SHP77 (cell line): ENCODE measurements around the gene CEP95.
"Not testable (repeated sequence)": the region's sequence is repeated elsewhere in the genome, so short reads cannot be mapped to it uniquely, and the experiment has no call there.

Experiments
- DNase-seq, 2 experiments: peaks; one replicate each; lab custom pipeline; 2025; lab: John Stamatoyannopoulos, UW

Gene CEP95

GRCh38 chr17:64575431-64575830 lies 68.7 kb downstream of the CEP95 start:
- DNase-seq: no peak

- not testable (repeated sequence) for DNase-seq
These were observed 70.2 kb downstream of the CEP95 start for GRCh38 chr17:64577025-64577424.

DNA sequence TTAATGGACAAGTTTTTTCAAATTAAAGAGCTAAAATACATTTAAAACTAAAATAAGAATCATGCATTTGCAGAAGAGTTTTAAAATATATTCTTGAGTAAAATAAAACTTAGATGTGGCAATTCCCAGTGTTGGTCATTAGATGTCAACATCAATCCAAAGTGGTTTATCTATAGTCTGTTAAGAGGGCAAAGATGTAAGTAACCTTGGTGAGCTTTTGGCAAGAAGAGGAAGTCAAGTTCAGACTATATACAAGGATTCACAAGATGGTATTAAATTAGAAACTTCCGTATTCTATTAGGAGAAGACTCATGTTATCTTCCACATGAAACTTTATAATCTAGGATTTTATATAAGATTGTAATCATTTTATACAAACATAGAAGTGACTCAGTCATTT lies 73.1 kb downstream of the CEP95 start:
- no peak for DNase-seq

DNA sequence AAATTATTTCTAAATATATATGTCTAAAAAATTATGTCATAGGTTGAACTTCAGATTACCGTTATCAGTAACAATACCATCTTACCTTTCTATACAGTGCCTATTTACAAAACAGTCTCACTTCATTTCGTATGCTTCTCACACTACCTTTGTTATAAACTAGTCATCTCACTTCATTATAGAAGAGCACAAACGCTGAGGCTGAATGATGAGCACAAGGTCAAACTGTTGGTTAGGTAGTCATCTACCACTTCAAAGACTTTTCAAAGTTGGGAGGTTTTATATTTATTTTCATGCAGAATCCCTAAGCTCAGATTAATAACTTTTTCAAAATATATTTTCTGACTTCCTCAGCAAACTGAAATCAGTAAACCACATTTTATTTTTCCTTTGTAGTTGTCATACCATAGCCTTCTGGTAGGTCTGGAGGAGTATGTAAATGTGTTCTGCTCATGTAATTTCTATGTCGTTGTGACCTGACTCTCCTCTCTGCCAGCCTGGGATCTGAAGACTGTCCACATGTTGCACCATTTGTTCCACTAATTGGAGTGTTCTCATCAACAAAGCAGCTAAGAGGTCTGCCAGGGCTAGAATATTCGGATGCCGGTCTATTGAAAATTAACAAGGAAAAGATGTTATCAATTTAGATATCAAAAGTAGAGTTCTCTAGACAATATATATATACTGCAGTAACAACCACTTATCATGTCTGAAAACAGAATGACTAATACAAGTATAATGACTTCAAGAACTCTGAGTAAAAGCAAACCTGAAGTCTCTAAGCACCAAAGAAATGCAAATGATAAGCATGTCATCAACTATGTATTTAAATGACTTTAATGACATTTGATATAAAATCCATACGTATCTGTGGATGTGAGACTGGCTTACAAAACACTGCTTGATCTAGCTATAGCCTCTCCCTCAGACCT lies 73.9 kb downstream of the CEP95 start:
- DNase-seq: no peak

DNA sequence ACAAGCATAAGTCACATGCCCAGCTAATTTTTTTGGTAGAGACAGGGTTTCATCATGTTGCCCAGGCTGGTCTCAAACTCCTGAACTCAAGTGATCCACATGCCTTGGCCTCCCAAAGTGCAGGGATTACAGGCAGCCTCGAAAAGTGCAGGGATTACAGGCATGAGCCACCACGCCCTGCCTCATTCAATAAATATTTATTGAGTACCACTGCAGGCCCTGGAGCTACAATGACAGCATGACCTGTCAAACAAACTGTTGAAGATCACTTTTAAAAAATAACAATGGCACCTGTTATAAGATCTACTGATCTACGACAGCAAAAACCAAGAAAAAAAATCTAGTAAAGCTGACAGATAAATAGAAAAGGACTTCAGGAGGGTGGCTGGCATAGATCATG lies 76.3 kb downstream of the CEP95 start:
- DNase-seq: no peak

- no peak for DNase-seq
These were observed 78.4 kb downstream of the CEP95 start for GRCh38 chr17:64585146-64585545.
